Kidney (tissue), 14 donors: Measurements from ENCODE around the gene AP1S1. TPM values are rescaled to one million over a fixed set of nuclear protein-coding genes. Genes with fewer than 3 reads are reported as not detected.
"Not testable (repeated sequence)": the region's sequence is repeated elsewhere in the genome, so short reads cannot be mapped to it uniquely, and the experiment has no call there.

Source experiments
- DNase-seq, 5 donors: peaks; one replicate each; pipeline ENCODE4 v3.0.0-alpha.2; 2013 to 2020
- FAIRE-seq: peaks from 2 replicates; lab custom pipeline; 2012; peaks lifted over from hg19 to GRCh38; lab: Jason Lieb, UNC
- H3K27ac ChIP-seq, 2 donors: one replicate each; pipeline ENCODE4 v1.7.0; 2013; ENCODE audit warnings: low read depth in 2 of 2, low read length in 2 of 2, inconsistent platforms in 1 of 2
- H3K27me3 ChIP-seq: one replicate; pipeline ENCODE4 v1.7.1; 2013; ENCODE audit warnings: low read length, inconsistent platforms; ENCODE audit not compliant: control insufficient read depth, insufficient read depth
- H3K36me3 ChIP-seq, 3 donors: one replicate each; pipeline versions ENCODE4 v1.7.0 to v1.7.1; 2013; ENCODE audit warnings: low read length in 3 of 3, control low read depth in 1 of 3, inconsistent platforms in 1 of 3; ENCODE audit not compliant: insufficient read depth in 3 of 3, control insufficient read depth in 2 of 3
- H3K4me1 ChIP-seq, 3 donors: one replicate each; pipeline versions ENCODE4 v1.7.0 to v1.7.1; 2013; ENCODE audit warnings: low read length in 3 of 3, inconsistent platforms in 1 of 3, low read depth in 1 of 3; ENCODE audit not compliant: control insufficient read depth in 2 of 3, insufficient read depth in 2 of 3
- H3K4me3 ChIP-seq, 3 donors: one replicate each; pipeline versions ENCODE4 v1.7.0 to v1.8.1; 2013; ENCODE audit warnings: low read length in 3 of 3, control low read depth in 1 of 3, inconsistent platforms in 1 of 3
- H3K9ac ChIP-seq, 3 donors: one replicate each; pipeline versions ENCODE4 v1.7.0 to v1.7.1; 2013; ENCODE audit warnings: low read length in 3 of 3, control low read depth in 1 of 3, inconsistent platforms in 1 of 3
- H3K9me3 ChIP-seq, 3 donors: one replicate each; pipeline versions ENCODE4 v1.7.0 to v1.7.1; 2013; ENCODE audit warnings: low read length in 3 of 3, control low read depth in 1 of 3, inconsistent platforms in 1 of 3; ENCODE audit not compliant: control insufficient read depth in 2 of 3, insufficient read depth in 1 of 3
- intact Hi-C: fragments of 100-400 bp; cut with DNase I; formaldehyde crosslinking; loops from one replicate; pipeline ENCODE4 v1.11.1; 2022
- polyA plus RNA-seq: library from polyadenylated mRNA; stranded (reverse); fragments of 350-450 nt; fragmentation: Illumina TruSeq; extraction: RNeasy Lipid Tissue Mini Kit (QIAGEN cat#74804); gene quantifications from one replicate; pipeline ENCODE4 v1.2.3, GENCODE V29; 2014; ENCODE audit warnings: low read depth, low replicate concordance; ENCODE audit not compliant: insufficient read depth
- total RNA-seq: library from RNA; stranded (reverse); fragmentation: NEBNext Ultra II Directional; extraction: Animal tissue kit (Norgen Biotek cat#: 25700); gene quantifications from one replicate; pipeline ENCODE4 v1.2.1, GENCODE V29; 2021
- TF ChIP-seq, protein P1 (sequence below): IDR thresholded peaks from 3 replicates; pipeline ENCODE4 v1.5.1; 2012; ENCODE audit warnings: mild to moderate bottlenecking, moderate library complexity, borderline replicate concordance; ENCODE audit not compliant: insufficient read depth; ENCODE audit errors: extremely low read depth
- donor health status: control.
- donor health status: control.
- donor health status: control.
- donor health status: control.
- donor health status: control.
- donor health status: DM: yes; HTN: yes; CAD: no.
- donor health status: Normal renal cell carcinoma (clear cell type).

Gene AP1S1
- total and polyA plus RNA-seq, 2 donors from 2014 or later: 50.4 to 133 TPM

DNA sequence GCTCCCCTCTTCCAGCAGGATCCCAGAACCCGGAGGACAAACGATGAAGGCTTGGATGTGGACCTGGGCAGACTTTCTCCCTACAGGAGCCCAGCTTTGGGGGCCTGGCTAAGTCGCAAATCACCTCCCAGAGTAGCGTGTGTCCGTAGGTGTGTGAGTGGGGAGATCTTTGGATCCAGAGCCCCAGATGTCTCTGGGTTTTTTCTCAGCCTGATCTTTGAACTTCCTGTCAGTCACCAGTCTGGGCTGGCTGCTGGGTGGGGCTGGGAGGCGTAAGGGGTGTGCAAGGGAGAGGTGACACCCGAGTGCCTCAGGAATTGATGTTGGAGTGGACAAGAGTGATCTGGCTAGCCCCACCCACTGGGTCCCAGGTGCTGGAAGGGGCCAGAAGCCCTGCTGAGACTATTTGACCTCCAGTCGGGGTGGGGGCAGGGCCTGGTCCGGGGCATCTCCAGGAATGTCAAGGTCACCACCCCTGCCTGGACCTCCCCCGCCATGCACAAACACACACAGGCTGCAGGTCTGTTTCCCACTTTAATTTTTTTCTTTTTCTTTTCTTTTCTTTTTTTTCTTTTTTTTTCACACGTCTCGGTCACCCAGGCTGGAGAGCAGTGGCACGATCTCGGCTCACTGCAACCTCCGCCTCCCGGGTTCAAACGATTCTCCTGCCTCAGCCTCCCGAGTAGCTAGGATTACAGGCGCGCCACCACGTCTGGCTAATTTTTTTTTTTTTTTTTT, 46.8 kb downstream of the AP1S1 start, which contains the start of gene MOGAT3:
TSS of gene MOGAT3 (minus strand) at position 175 of the 738 bp plus-strand sequence. CDS start 182 bp downstream, outside the sequence.
- no peak within 1 kb of the TSS for H3K27ac ChIP-seq
- H3K4me3 ChIP-seq: peak within 1 kb of the TSS in 1 of 3 donors; percentile 3
- no peaks in the 10 kb centered on the region for H3K9me3 ChIP-seq
- TF ChIP-seq, protein P1, sequence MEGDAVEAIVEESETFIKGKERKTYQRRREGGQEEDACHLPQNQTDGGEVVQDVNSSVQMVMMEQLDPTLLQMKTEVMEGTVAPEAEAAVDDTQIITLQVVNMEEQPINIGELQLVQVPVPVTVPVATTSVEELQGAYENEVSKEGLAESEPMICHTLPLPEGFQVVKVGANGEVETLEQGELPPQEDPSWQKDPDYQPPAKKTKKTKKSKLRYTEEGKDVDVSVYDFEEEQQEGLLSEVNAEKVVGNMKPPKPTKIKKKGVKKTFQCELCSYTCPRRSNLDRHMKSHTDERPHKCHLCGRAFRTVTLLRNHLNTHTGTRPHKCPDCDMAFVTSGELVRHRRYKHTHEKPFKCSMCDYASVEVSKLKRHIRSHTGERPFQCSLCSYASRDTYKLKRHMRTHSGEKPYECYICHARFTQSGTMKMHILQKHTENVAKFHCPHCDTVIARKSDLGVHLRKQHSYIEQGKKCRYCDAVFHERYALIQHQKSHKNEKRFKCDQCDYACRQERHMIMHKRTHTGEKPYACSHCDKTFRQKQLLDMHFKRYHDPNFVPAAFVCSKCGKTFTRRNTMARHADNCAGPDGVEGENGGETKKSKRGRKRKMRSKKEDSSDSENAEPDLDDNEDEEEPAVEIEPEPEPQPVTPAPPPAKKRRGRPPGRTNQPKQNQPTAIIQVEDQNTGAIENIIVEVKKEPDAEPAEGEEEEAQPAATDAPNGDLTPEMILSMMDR: no peak
- H3K27me3 ChIP-seq: peaks cover 5% of the 10 kb centered on the region
- FAIRE-seq (no peak), DNase-seq (peak in 1 of 5 donors; percentile 48)
- intact Hi-C loops: no loop called here
- peaks cover 0 to 2% (median 0%) of the 10 kb centered on the region in 3 donors for H3K4me1 ChIP-seq
- H3K36me3 ChIP-seq: no peaks in the 10 kb centered on the region
- H3K9ac ChIP-seq: no peak within 1 kb of the TSS

DNA sequence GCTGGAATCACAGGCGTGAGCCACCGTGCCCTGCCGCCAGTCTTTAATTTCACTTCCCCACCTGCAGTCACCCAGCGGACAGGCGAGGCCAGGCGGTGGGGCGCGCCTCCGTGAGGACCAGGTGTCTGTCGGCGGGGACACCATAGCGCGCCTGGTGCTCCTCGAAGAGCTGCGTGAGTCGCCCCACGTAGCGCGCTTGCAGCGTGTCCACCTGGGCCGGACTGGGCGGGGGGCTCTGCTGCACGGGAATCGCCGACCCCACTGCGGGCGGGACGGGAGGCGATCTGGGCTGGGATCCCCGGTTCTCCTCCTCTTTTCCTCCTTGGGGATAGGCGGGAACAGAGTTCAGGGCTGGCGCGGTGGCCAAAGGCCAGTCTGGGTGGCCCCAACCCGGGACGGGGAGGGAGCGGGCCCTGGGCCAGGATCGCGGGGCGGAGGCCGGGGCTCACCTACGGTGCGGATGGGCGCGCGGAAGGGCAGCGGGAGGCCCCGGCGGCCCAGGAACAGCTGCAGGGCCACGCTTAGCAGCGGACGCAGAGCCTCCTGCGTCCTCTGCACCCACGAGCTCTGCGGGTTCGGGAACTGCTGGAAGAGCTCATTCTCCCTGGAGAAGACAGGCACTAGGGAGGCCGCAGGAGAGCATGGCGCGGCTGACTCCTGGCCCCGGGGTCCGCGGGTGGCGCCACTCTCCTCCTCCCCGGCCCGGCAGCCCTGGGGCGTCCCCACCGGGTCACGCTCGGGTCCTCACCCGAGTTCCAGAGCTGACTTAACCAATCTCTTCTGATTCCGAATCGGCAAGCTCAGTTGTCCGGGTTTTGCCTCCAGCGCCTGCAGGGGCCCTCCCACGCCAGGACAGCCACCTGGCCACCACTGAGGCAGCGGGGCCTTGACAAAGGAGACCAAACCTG, 47.7 kb downstream of the AP1S1 start:
- FAIRE-seq (no peak), DNase-seq (peak in 2 of 5 donors; percentile 19 to 25)
- no peak overlapping the region for H3K9ac ChIP-seq
- H3K9me3 ChIP-seq: no peaks in the 10 kb centered on the region
- H3K4me3 ChIP-seq: no peak overlapping the region
- TF ChIP-seq, protein P1: no peak
- H3K27me3 ChIP-seq: peaks cover 5% of the 10 kb centered on the region
- no peak overlapping the region for H3K27ac ChIP-seq
- peaks cover 0 to 2% (median 0%) of the 10 kb centered on the region in 3 donors for H3K4me1 ChIP-seq
- intact Hi-C loops: no loop called here
- H3K36me3 ChIP-seq: no peaks in the 10 kb centered on the region

DNA sequence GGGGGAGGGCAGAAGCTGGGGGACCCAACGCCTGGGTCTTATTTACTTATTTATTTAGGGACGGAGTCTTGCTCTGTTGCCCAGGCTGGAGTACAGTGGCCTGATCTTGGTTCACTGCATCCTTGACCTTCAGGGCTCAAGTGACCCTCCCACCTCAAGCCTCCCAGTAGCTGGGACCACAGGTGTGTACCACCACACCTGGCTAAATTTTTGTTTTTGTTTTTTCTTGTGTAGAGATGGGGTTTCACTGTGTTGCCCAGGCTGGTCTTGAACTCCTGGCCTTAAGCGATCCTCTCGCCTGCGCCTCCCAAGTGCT, 48.3 kb downstream of the AP1S1 start:
- H3K4me3 ChIP-seq: no peak overlapping the region
- no peak overlapping the region for H3K27ac ChIP-seq
- H3K4me1 ChIP-seq: peaks cover 0 to 2% (median 0%) of the 10 kb centered on the region in 3 donors
- no peak overlapping the region for H3K9ac ChIP-seq
- intact Hi-C loops: no loop called here
- no peaks in the 10 kb centered on the region for H3K9me3 ChIP-seq
- DNase-seq (no peak), FAIRE-seq (no peak)
- TF ChIP-seq, protein P1: no peak
- H3K36me3 ChIP-seq: no peaks in the 10 kb centered on the region
- peaks cover 5% of the 10 kb centered on the region for H3K27me3 ChIP-seq

DNA sequence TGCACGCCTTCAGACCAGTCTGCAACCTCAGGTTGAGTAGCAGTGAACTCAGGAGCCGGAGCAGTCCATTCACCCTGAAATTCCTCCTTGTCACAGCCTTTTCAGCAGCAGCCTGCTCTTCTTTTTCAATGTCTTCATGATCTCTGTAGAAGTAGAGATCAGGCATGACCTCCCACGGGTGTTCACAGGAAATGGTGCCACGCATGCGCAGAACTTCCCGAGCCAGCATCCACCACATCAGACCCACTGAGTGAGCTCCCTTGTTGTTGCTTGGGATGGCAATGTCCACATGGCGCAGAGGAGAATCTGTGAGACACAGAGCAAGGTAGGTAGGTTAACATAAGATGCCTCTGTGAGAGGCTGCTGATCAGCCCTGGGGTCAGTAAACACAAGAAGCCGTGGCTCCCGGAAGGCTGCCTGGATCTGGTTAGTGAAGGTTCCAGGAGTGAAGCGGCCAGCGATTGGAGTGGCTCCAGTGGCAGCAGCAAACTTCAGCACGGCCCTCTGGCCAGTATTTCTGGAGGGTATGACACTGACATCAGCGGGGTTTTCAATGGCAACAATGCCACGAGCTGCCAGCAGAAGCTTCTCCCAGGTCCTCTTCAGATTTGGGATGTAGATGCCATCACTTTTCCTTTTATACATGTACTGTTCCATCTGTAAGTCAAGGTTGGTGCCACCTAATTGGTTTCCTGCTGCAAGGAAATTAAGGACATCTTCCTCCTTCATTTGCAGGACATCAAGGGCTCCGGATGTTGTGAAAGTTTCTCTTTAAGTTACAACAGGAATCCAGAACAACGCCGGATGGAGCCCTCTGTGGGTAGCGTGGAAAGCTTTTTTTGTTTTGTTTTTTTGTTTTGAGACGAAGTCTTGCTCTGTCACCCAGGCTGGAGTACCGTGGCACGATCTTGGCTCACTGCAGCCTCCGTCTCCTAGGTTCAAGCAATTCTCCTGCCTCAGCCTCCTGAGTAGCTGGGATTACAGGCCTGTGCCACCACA, 49.8 kb downstream of the AP1S1 start:
- H3K4me1 ChIP-seq, H3K27me3 ChIP-seq, H3K27ac ChIP-seq, H3K4me3 ChIP-seq, H3K36me3 ChIP-seq, FAIRE-seq, intact Hi-C loops, H3K9ac ChIP-seq, H3K9me3 ChIP-seq, DNase-seq: not testable (repeated sequence)
